HepG2 (cell line): Measurements from ENCODE around the gene ABAT. TPM values are rescaled to one million over a fixed set of nuclear protein-coding genes. Genes with fewer than 3 reads are reported as not detected.

Source experiments
- ARID2 ChIP-seq: sonication (generic); formaldehyde crosslinking; IDR thresholded peaks from 2 replicates; pipeline ENCODE4 v1.8.1; 2022; ENCODE audit warnings: mild to moderate bottlenecking, missing genetic modification reagents, borderline replicate concordance
- CREB1 ChIP-seq, 2 experiments: fragments of 450-650 bp in 1 of 2; IDR thresholded peaks; 2 replicates each; pipeline ENCODE4 v1.6.1; 2016 to 2017; ENCODE audit warnings: control low read depth in 1 of 2, mild to moderate bottlenecking in 1 of 2, missing compliant biosample characterization in 1 of 2, missing genetic modification characterization in 1 of 2
- ELF3 ChIP-seq: IDR thresholded peaks from 2 replicates; pipeline ENCODE4 v1.6.1; 2016; ENCODE audit warnings: missing genetic modification reagents, missing compliant biosample characterization
- EZH2 ChIP-seq: conservative IDR thresholded peaks from 2 replicates; pipeline ENCODE4 v1.6.1; 2012; ENCODE audit warnings: mild to moderate bottlenecking, low read depth, low read length, moderate library complexity
- FOXK1 ChIP-seq: sonication (generic); formaldehyde crosslinking; IDR thresholded peaks from 2 replicates; pipeline ENCODE4 v1.4.0; 2020; ENCODE audit warnings: low read depth, missing genetic modification reagents, borderline replicate concordance
- HCFC1 ChIP-seq: fragments of 150-350 bp; IDR thresholded peaks from 2 replicates; pipeline ENCODE4 v1.6.1; 2014; ENCODE audit warnings: low read depth, low read length
- KLF13 ChIP-seq: sonication (generic); formaldehyde crosslinking; IDR thresholded peaks from 2 replicates; pipeline ENCODE4 v1.4.0; 2020; ENCODE audit warnings: mild to moderate bottlenecking, missing genetic modification reagents
- MED13 ChIP-seq: sonication (generic); formaldehyde crosslinking; IDR thresholded peaks from 2 replicates; pipeline ENCODE4 v1.5.0; 2020; ENCODE audit warnings: missing genetic modification reagents
- SKI ChIP-seq: fragments of 450-650 bp; IDR thresholded peaks from one replicate; pipeline ENCODE4 v1.6.1; 2018; ENCODE audit warnings: mild to moderate bottlenecking; ENCODE audit not compliant: partially characterized antibody
- SOX13 ChIP-seq, 3 experiments: fragments of 450-650 bp in 1 of 3; sonication (generic) in 1 of 3; formaldehyde crosslinking in 1 of 3; IDR thresholded peaks in 2 of 3; conservative IDR thresholded peaks in 1 of 3; 2 replicates each; pipeline versions ENCODE4 v1.5.0 to v1.6.1; 2016 to 2020; ENCODE audit warnings: antibody characterized with exemption in 1 of 3, mild to moderate bottlenecking in 1 of 3, missing compliant biosample characterization in 1 of 3, missing genetic modification reagents in 1 of 3, moderate library complexity in 1 of 3
- SP4 ChIP-seq: sonication (generic); formaldehyde crosslinking; IDR thresholded peaks from 2 replicates; pipeline ENCODE4 v1.8.1; 2023; ENCODE audit warnings: mild to moderate bottlenecking, missing genetic modification reagents
- THAP11 ChIP-seq: IDR thresholded peaks from 2 replicates; pipeline ENCODE4 v1.6.1; 2016; ENCODE audit warnings: missing biosample characterization, missing genetic modification reagents
- UBTF ChIP-seq: sonication (generic); formaldehyde crosslinking; IDR thresholded peaks from 2 replicates; pipeline ENCODE4 v1.4.0; 2020; ENCODE audit warnings: mild to moderate bottlenecking, missing genetic modification reagents
- ZBTB2 ChIP-seq: sonication (generic); formaldehyde crosslinking; IDR thresholded peaks from 2 replicates; pipeline ENCODE4 v1.8.0; 2022; ENCODE audit warnings: low read depth, missing genetic modification reagents
- ZBTB20 ChIP-seq: sonication (generic); formaldehyde crosslinking; IDR thresholded peaks from 2 replicates; pipeline ENCODE4 v1.8.1; 2023; ENCODE audit warnings: missing genetic modification reagents, low read depth, mild to moderate bottlenecking, borderline replicate concordance
- ZC3H13 ChIP-seq: sonication (generic); formaldehyde crosslinking; IDR thresholded peaks from 2 replicates; pipeline ENCODE4 v1.8.1; 2023; ENCODE audit warnings: mild to moderate bottlenecking, missing genetic modification reagents, moderate library complexity
- ZKSCAN1 ChIP-seq: fragments of 150-350 bp; IDR thresholded peaks from 2 replicates; pipeline ENCODE4 v1.6.1; 2014; ENCODE audit warnings: low read length
- ZNF446 ChIP-seq: sonication (generic); formaldehyde crosslinking; IDR thresholded peaks from 2 replicates; pipeline ENCODE4 v1.5.0; 2020; ENCODE audit warnings: mild to moderate bottlenecking, missing genetic modification reagents
- ZNF512B ChIP-seq: sonication (generic); formaldehyde crosslinking; IDR thresholded peaks from 2 replicates; pipeline ENCODE4 v1.5.1; 2020; ENCODE audit warnings: missing genetic modification reagents, mild to moderate bottlenecking, borderline replicate concordance
- ZNF530 ChIP-seq: sonication (generic); formaldehyde crosslinking; IDR thresholded peaks from 2 replicates; pipeline ENCODE4 v1.5.0; 2020; ENCODE audit warnings: low read depth, mild to moderate bottlenecking, missing genetic modification reagents
- ZNF576 ChIP-seq: sonication (generic); formaldehyde crosslinking; IDR thresholded peaks from 2 replicates; pipeline ENCODE4 v1.4.0; 2020; ENCODE audit warnings: mild to moderate bottlenecking, missing genetic modification reagents
- ZNF619 ChIP-seq: sonication (generic); formaldehyde crosslinking; IDR thresholded peaks from 2 replicates; pipeline ENCODE4 v1.4.0; 2020; ENCODE audit warnings: mild to moderate bottlenecking, missing genetic modification reagents
- ZNF709 ChIP-seq: sonication (generic); formaldehyde crosslinking; IDR thresholded peaks from 2 replicates; pipeline ENCODE4 v1.5.0; 2020; ENCODE audit warnings: mild to moderate bottlenecking, missing genetic modification reagents
- ZNF83 ChIP-seq: sonication (generic); formaldehyde crosslinking; IDR thresholded peaks from 2 replicates; pipeline ENCODE4 v1.4.0; 2020; ENCODE audit warnings: missing genetic modification reagents, mild to moderate bottlenecking, borderline replicate concordance
- polyA plus RNA-seq, 8 experiments: library from polyadenylated mRNA; depleted of rRNA in 3 of 8; stranded (reverse) in 7 of 8; unstranded in 1 of 8; fragments of >200 nt; fragmentation: Illumina TruSeq in 4 of 8; extraction: Trizol in 4 of 8; gene quantifications; 2 replicates each; pipeline versions ENCODE4 v1.2.1 to v1.2.3, GENCODE V29; 2011 to 2016; ENCODE audit warnings: low read depth in 4 of 8, missing spikeins in 1 of 8, mixed read lengths in 1 of 8; ENCODE audit not compliant: insufficient read depth in 1 of 8
- total RNA-seq, 5 experiments: library from RNA; depleted of rRNA; stranded (reverse); fragments of >200 nt; fragmentation: Illumina TruSeq; extraction: Trizol; gene quantifications; 2 replicates each; pipeline ENCODE4 v1.2.3, GENCODE V29; 2016; ENCODE audit warnings: low read depth in 1 of 5

Gene ABAT
- total and polyA plus RNA-seq, 2 of the 13 experiments (the other 11 are each of a cell fraction or from before 2014, with no cell fraction given) = 47.6 to 97.3 TPM

GRCh38 chr16:8655184-8655717 is 19.2 kb upstream of the ABAT start (continued):
- no peak for TF ChIP-seq ZBTB2
- no peak for TF ChIP-seq ZNF83
- TF ChIP-seq MED13 (CRISPR knock-in tag) = no peak
- TF ChIP-seq ELF3 (CRISPR knock-in tag) = peak; percentile 57; the same call in 1 of the 2 replicates
- no peak for TF ChIP-seq ZNF530 (CRISPR knock-in tag)
- no peak for TF ChIP-seq CREB1 (IDR thresholded peaks at IDR 0.05)
- TF ChIP-seq CREB1 (CRISPR knock-in tag; IDR thresholded peaks at IDR 0.05) = no peak
- no peak for TF ChIP-seq SP4 (CRISPR knock-in tag)
- TF ChIP-seq ZNF446 (CRISPR knock-in tag) = no peak
- no peak for TF ChIP-seq KLF13 (CRISPR knock-in tag)
- no peak for TF ChIP-seq HCFC1
- TF ChIP-seq ZNF512B (CRISPR knock-in tag) = no peak
- no peak for TF ChIP-seq ZNF576 (CRISPR knock-in tag)
- no peak for TF ChIP-seq ZC3H13 (CRISPR knock-in tag)
- TF ChIP-seq FOXK1 (CRISPR knock-in tag) = no peak
- no peak for TF ChIP-seq SKI
- no peak for TF ChIP-seq ARID2 (CRISPR knock-in tag)
- TF ChIP-seq UBTF (CRISPR knock-in tag) = no peak
- TF ChIP-seq ZKSCAN1 = no peak
- TF ChIP-seq THAP11 (CRISPR knock-in tag) = 0 out of 2 replicates have a peak, but pooled peaks have one; percentile 10
- no peak for TF ChIP-seq ZBTB20 (CRISPR knock-in tag)
- TF ChIP-seq EZH2 = no peak
- no peak for TF ChIP-seq SOX13 (IDR thresholded peaks at IDR 0.05)
- TF ChIP-seq SOX13 (CRISPR knock-in tag; conservative IDR thresholded peaks at IDR 0.05 in 1 of 2, IDR thresholded peaks at IDR 0.05 in 1 of 2) = no peak; a peak in 1 of 4 replicates
- no peak for TF ChIP-seq ZNF709 (CRISPR knock-in tag)
- no peak for TF ChIP-seq ZNF619 (CRISPR knock-in tag)
